ENCODE results near the gene HOXA9.

Gene HOXA9

DNA sequence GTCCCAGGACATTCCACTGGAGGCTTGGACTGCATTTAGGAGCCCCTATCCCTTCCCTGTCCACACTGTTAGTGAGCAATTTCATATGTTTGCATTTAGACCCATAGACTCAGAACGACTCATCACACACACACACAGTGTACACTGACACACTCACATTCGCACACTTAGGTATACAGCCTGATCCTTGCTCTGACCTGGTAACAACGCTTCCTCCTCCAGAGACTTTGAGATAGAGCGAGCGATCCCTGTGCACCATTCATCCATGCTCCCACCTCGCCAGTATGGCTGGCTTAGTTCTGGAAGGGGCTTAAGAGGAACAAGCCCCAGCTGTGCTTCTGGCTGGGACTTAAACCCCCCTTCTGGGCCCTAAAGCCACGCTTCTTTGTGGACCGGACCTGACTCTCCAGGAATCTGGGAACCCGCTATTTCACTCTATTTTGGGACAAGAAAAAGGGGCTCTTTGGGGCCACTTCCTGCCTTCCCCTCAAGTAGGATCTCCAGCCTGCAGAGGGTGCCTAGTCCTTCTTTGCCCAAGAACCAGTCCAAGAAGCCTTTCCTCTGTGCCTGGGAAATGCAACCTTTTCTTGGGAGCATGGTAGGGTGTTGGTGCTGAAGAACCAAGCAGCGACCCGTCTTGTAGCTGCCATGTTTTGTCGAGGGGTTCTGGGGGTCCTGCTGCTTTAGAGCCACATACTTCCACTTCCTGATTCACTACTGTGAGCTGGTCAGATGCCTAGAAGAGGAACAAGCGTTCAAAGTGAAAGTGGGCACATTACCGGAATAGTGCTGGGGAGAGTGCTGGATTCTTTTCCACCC is 35.6 kb upstream of the HOXA9 start:
- DNase-seq, result peak; percentile 61

DNA sequence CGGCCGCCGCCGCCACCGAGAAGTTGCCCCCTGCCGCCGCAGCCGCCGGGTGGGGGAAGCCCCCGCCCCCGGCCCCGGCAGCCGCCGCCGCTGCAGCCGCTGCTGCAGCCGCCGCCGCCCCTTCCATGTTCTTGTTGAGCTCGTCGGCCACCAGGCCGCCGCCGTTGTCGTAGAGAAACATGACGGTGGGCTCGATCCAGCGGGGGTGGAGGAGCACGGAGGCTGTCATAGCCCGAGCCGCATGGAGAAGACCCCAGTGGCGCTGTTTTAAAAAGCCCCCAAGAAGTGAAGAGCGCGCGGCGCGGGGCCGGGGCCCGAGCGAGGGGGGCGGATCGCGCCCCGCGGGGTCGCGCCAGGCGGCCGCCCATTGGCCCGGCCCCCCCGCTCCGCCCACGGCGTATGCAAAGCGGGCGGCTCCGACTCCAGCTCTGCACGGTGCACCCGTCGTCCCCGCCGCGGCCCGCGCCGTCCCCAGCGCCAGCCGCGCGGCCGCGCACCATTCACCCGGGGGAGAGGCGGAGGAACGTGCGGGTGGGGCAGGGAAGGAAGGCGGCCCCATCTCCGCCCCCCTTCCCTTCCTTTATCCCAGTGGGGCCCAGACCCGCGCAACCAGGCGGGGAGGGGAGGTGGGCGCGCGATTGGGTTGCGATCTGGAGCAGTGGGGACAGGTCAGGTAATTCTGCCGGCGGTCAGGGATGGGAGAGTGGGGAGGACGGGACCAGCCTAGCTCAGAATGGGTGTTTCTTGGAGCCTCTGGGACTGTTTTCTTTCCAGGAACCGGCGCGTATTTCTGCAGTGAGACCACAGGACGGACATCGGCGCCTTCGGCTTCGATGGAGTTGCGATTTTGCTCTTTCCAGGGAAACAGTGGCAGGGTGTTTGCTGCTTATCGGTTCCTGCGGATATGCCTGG is 34.8 kb upstream of the HOXA9 start, which contains the start of gene HOXA13:
TSS of gene HOXA13 (minus strand) at position 243 of the 912 bp plus-strand sequence. CDS start at position 229, 14 bp downstream.
- DNase-seq, result peak; percentile 63

DNA sequence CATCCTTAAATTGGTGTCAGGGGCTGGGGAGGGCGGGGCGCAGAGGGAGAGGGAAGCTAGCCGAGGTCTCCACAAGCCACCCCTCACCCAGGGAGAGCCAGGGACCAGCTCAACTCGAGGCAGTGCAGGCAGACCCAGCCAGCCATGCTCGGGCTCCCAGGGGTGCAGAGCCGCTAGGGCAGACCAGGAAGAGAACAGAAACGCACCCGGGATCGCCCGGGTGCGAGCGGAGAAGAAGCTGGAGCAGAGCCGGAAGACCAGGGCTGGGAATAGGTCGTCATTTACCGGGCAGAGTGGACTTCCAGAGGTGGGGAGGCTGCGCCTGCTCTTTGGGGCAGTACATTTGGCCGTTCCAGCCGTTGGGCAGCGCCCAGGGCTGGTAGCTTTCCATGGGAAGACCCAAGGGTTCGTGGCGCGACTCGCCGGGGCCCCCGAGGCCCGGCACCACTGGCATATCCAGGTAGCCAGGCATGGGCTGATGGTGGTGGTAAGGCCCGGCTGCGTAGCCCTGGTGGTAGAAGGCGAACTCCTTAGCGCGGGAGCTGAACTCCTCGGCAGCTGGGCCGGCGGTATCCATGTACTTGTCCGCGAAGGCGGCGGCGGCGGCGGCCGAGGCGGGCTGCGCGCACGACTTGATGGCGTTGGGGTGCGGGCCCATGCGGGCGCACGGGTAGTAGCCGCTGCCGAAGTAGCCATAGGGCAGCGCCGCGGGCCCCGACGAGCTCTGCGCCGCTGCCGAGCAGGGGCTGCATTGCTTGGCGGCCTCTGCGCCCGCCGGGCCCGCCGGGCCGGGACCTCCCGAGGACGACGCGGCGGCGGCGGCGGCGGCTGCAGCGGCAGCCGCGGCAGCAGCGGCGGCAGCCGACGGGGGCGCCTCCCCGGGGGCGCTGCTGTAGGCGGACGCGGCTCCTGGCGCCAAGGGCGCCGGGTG is 33.8 kb upstream of the HOXA9 start:
- no peak for DNase-seq

DNA sequence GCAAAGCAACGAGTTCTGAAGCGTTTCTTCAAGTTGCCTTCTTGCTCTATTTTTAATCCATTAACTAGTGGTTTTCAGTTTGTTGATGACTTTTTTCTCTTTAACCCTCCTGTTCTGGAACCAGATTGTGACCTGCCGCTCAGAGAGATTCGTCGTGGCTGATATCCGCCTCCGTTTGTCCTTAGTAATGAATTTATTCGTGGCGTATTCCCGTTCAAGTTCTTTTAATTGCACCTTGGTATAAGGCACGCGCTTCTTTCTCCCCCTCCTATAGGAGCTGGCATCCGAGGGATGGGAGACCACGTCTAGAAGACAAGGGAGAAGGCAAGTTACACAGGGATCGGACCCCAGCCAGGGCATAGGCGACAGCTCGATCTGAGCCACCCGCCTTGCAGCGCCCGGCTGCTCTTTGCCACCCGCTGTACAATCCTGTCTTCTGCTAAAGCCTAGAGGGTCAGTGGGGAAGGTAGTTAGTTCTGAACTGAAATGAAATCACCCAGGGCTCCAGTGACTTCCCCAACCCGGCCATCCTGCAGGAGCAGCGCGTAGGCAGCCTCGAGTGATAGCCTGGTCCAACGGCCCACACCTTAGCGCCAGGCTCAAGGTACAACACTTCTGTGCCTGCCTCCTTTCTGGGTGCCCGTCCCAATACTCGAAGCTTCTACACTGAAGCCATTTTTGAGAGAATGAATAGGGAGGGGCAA is 33.0 kb upstream of the HOXA9 start:
- no peak for DNase-seq

DNA sequence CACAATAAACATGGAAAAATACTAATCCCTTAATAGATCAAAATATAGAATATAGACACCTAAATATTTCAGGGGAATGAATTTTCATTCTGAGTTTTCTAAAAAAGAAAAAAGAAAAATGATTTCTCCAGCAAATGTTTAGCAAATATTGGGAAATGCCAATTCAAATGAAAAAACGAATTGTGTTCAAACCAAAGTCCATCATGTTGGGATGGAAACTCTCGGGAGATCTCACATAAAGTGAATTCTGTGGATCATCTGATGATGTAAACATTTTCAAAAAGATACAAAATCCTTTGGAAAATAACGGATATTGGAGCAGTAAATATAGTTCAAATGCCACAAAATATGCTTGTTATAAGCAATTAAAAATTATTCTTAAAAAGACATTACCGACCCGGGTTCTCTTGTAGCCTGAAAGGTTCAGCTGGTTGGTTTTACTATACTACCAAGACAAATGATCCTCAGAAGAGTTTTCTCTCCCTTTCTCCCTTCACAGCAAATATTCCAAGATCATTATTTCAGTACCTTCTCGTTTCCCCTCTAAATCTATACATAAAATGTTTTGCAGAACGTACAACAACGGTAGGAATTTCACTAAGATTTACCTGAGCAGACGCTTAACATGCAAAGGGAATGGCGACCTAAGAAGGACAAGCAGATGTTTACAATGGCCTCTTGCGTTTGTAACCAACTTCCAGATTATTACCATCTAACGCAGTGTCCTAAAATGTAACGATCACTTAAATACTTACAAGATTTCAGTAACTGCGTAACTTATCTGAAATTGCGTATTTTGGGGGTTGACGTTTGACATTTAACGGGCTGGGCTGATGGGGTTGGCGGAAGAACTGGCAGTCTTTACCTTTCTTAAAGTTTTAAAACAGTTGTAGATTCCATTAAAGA is 32.1 kb upstream of the HOXA9 start:
- DNase-seq, result no peak

DNA sequence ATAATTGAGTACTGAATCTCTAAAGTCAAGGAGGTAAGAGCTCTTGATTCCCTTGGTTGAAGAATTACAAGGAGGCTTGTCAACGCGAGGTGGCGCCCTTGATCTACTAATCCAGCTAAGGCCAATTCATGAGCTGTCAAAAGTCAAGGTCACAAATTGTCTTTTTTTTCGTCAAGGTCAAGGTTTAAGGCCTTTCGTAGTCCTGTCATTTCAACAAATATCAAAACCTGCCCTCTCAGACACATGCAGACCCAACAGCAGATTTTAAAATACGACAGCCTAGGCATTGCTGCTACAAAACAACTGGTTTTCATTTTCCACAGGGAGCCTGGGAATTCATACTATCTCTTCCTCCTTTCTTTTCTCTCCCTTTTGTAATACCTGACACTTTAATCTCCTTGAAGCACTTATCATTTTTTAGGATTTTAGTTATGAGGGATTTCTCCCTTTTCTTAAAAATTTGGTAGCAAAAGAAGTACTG is 31.0 kb upstream of the HOXA9 start:
- DNase-seq, result peak; percentile 91

DNA sequence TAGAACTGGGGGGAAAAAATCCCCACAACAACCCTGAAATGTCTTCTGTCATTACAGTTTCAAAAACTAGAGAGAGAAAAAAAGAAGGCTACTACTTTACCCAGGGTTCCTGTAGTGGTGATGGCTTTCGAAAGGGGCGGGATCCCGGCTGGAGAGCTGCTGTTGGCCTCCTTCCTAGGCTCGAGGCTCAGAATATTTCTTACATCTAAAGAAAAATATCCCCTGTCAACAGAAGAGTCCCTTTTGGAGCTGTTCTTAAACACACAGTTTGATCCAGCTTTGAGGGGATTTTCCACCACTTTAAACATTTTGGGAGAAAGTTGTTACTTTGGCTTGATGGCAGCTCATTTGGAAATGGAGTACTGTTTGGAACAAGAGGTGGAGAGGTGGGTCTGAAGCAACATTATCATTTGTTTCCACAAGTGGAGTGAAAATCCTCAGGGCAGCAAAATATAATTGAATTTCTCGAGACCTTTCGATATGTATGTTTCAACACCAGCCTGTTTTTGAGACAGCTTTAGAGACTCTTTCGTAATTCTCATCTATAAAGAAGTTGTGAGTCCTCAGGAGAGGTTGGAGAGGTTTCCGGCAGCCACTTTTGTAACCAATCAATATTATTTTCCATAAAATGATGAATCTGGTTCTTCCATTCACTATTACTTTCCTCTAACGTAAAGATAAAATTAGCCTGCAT is 29.5 kb upstream of the HOXA9 start:
- no peak for DNase-seq

DNA sequence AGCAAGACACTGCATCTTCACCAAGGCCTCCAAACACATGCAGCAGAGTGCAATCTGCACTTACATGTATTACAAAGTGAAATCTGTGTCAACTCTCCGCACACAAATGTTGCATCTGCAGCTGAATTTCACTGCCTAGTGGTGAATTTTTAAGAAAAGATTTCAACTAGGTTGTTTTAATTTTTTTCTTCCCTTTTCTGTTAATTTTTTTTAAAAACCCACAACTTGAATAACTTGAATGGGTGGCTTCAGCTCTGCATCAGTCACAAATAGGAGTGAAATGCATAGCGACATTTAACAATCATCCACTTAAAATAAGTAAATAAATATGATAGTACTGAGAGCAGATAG is 28.6 kb upstream of the HOXA9 start:
- no peak for DNase-seq

DNA sequence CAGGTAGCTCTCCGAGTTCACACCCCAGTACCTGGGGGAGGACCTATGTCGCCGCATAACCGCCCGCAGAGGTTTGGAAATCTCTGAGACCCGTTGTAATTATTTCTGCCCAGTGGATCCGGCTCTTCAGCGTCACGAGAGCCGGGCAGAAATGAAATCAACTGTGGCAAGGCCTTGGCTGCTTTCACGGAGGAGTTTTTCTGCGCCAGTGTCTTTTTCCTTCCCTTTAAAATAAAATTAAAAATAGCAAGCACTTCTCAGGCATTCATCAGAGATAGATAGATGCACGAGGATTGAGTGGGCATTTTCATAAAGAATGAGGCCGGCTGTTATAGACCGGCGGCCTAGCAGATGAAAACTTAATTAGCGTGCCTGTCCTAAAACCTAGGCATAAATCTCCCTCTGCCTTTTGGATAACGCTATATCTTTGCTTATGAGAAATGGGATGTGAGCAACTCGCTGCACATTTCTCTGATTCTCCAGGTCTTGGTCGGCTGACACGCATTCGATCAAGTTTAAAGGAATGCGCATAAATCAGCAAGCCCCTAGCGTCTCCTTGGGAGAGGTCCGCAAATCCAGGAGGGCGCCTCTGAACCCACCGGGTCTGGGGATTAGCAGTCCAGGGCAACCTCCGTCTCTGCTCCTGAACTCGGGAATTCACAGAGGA is 28.1 kb upstream of the HOXA9 start:
- DNase-seq, result no peak

DNA sequence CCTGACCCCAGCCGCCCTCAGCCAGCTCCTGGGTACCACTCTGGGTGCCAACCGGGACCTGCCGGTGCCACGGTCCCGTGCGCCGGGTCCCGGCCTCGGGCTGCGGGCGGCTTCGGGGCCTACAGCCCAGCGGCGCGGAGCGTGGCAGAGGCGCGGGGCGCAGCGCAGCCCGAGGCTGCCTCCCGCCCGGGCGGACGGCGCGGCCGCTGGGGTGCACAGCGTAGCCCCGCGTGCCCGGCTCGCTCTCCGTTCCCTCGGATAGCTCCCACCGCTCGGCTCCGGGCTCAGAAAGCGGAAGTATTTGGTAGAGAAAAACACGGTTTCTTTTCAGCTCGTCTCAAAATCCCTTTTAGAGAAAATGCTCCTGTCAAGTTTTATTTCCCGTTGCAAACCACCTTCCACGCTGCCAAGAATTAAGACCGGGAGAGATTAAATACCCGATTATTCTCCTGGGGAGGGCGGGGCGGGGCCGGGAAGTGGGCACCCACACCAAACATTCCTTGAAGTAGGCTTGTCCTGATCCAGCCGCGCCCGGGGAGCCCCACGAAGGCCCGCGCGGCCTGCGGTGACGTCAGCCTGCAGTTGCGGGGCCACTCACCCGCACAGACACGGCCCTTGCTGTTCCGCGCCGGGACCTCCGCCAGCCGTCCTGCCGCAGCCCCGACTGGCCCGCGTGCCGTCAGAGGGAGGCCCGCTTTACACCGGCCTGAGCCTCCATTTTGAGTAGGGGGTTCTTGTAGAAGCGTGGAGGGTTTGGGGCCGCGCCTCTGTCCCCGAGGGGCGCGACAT is 27.4 kb upstream of the HOXA9 start:
- DNase-seq, result peak; percentile 79

DNA sequence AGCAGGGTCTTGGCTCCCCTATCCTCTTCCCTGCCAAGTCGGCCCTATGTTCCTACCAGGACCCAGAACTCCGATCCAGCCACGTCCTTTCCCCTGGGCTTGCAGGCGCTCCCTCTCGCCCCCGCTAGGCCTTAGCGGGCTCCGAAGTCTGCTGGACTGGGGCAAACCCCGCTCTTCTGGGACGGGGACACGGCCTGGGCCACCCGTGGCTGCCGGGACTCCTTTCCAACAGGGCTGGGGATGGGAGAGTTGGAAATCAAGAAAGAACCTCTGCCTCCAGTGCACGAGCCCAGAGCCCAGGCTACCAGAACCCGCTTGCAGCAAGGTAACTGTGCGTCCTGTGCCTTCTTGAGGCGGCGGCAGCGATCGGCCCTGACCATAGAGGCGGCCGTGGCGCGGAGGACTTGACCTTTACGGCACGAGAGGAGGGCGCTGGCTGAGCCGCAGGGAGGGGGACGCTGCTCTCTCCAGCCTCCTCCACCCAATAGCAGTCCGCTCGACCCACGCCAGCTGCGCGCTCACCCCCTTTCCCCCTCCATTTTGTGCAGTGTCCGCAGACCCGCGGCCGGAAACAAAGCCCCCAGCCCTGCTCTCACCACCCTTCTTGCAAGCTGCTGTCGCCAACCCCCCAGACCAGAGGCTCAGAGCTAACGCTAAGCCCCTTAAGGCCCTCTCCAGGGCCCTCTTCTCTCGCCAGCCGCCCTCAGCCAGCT is 26.7 kb upstream of the HOXA9 start:
- no peak for DNase-seq

DNA sequence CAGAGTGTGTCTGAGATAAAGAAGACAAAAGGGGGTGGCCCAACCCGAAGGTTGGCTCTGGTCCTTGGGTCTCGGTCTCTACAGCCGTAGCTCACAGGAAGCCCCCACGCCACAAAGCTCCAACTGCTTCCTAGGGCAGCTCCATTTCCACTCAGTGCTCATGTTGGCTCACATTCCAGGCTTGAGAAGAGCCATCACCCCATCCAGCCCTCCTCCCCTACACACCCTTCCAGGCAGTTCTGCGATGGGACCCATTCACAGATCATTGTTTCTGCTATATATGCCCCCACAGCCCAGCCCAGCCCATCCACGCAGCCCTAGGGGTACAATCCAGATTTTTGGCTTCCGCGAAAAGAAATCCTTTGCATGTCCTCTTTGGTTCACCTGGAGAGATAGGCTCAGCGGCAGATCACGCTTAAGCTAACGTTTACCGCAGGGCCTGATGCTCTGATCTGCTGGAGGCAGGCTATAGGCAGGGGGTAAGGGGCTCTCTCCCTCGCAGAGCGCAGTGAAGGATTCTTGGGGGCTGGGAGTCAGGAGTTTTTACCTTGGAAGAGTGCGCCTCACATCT is 25.9 kb upstream of the HOXA9 start:
- no peak for DNase-seq

DNA sequence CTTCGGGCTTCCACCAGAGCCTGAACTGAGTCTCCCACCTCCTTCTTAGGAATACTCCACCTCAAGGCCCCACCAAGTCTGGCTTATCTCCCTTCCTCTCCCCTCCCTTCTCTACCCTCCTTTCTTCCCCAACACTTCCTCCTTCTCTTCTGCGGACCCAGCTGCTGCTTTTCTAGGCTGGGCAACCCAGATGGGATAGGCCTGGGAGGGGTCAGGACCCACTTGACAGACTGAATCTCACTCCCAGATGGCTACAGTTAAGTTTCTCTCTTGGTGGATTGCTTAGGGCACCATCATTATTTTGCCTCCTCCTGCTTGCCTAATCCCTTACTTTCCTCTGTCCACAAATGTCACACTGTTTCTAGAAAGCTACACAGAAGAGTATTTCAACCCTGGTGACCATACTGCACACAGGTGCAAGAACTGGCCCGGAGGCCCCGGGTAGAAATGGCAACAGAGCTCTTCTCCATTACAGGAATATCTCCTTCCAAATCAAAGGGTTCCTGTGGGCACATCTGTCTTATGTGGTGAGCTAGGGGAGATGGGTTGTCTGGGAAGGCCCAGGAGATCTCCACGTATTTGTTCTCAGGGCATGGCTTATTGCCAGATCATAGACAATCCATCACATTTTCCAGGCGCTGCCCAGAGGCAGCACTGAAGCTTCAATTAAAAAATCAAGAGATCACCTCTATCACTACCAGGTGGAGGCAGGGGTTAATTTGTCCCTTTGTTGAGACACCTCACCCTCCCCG is 24.8 kb upstream of the HOXA9 start:
- no peak for DNase-seq

DNA sequence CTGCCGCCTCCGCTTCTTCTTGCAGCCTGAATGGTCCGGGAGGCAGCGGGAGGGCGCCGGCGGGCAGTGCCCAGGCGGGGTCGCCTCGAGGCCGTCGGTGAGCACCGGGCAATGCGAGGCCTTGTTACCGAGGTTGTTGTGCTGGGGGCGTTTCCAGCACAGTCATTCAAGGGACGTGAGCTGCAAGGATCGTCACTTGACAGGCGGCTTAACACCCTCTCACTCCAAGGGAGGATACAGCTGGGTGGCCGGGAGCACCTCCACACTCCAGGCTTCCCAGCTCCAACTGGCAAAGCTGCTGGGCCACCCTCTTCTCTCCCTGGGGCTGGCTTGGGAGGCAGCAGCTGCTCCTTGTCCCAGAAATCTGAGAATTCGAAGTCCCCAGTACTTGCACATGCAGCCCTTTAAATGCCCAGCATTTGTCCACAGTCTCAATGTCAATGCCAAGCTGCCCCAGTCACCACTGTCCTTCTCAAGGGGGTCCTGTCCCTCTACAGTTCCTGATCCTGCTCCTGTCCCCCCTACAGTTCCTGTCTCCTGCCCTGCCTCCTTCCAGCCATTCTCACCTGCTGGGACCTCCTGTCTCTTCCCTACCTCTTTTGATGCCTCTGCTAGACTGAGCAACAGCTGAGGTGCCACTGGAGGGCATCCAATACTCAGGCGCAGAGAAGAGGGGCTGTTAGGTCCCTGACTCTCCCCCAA is 24.1 kb upstream of the HOXA9 start:
- no peak for DNase-seq

DNA sequence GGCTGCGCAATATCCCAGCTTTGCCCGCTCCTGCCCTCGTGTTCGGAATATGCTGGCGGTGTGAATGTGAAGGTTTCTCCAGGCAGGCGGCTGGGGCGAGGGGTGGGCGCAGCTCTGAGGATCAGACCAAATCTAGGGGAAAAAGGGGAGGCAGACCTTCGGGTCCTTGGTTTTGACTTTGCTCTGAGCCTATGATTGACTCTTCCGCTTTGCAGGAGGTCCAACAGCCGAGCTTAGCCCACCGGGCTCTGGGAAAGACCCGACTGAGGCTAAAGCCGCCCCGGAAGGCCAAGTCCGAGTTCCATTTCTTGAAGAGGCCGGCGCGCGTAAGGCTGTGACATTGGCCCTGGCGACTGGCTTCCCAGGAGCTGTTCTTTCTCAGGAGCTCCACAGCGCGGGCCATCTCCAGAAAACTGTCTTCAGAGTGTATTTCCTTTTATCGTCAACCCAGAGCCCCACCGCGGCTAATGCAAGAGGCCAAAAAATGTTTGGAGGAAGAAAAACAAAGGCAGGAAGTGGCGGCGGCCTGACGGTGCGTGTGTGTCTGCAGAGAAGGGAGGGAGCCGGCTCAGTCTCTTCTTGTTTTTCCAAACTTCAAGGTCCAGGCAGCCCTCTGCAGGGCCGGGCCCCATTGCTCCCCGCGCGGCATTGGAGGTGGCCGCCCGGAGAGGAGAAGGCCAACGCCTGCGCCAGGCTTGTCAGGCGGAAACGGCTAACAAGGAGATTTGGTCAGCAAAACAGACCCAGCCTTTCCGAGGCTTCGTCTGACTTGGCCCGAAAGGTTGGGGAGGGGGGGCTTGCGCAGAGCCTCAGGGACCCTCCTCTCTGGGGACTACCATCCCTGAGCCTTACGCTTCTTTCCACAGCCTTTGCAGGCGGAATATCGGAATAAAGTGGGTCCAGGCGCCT is 23.3 kb upstream of the HOXA9 start:
- DNase-seq, result peak; percentile 61

Data from hematopoietic multipotent progenitor cell treated with erythropoietin and hydrocortisone succinate and interleukin-3 and kit ligand, for 4 days (in vitro differentiated cells).